Hematopoietic multipotent progenitor cell treated with erythropoietin and hydrocortisone succinate and interleukin-3 and kit ligand, for 8 days (in vitro differentiated cells): ENCODE data around the gene EBF3.

Experiments
- DNase-seq: peaks from one replicate; pipeline ENCODE4 v3.0.0-alpha.2; 2015

Gene EBF3

GRCh38 chr10:129868449-129869035 is 95.5 kb downstream of the EBF3 start:
- no peak for DNase-seq

GRCh38 chr10:129867631-129868179 is 96.4 kb downstream of the EBF3 start:
- DNase-seq, result no peak

GRCh38 chr10:129866894-129867293 is 97.2 kb downstream of the EBF3 start:
- DNase-seq, result no peak

- no peak for DNase-seq
These were observed 98.1 kb downstream of the EBF3 start for GRCh38 chr10:129865960-129866359.

- DNase-seq, result no peak
These were observed 98.7 kb downstream of the EBF3 start for GRCh38 chr10:129865413-129865812.

- DNase-seq, result no peak
These were observed 99.4 kb downstream of the EBF3 start for GRCh38 chr10:129864601-129865126.

- DNase-seq, result no peak
These were observed 100.0 kb downstream of the EBF3 start for GRCh38 chr10:129864082-129864481.

GRCh38 chr10:129863201-129863663 is 100.8 kb downstream of the EBF3 start:
- DNase-seq, result no peak

GRCh38 chr10:129861776-129862531 is 102.1 kb downstream of the EBF3 start:
- DNase-seq, result no peak

- DNase-seq, result no peak
These were observed 103.7 kb downstream of the EBF3 start for GRCh38 chr10:129860396-129860795.

- no peak for DNase-seq
These were observed 104.5 kb downstream of the EBF3 start for GRCh38 chr10:129859536-129859935.

- no peak for DNase-seq
These were observed 106.7 kb downstream of the EBF3 start for GRCh38 chr10:129857242-129857960.

- DNase-seq, result no peak
These were observed 108.1 kb downstream of the EBF3 start for GRCh38 chr10:129855836-129856563.

GRCh38 chr10:129854796-129855705 is 109.0 kb downstream of the EBF3 start:
- no peak for DNase-seq

GRCh38 chr10:129854158-129854557 is 109.9 kb downstream of the EBF3 start:
- DNase-seq, result no peak

- peak; percentile 25 for DNase-seq
These were observed 110.5 kb downstream of the EBF3 start for GRCh38 chr10:129853562-129853903.

GRCh38 chr10:129852829-129853561 is 111.1 kb downstream of the EBF3 start:
- no peak for DNase-seq

- DNase-seq, result no peak
These were observed 112.0 kb downstream of the EBF3 start for GRCh38 chr10:129851941-129852640.

- no peak for DNase-seq
These were observed 113.3 kb downstream of the EBF3 start for GRCh38 chr10:129850790-129851189.

- no peak for DNase-seq
These were observed 113.8 kb downstream of the EBF3 start for GRCh38 chr10:129850316-129850715.
